ENCODE results near the gene KCND1. TPM values are rescaled to one million over a fixed set of nuclear protein-coding genes. Genes with fewer than 3 reads are reported as not detected.

The KCND1 gene
- total RNA-seq, 2 experiments from 2014 or later: 4.9 TPM

GRCh38 chrX:48914593-48915493, 56.8 kb downstream of the KCND1 start:
- peaks cover 49% of the 10 kb centered on the region for H3K4me1 Mint-ChIP-seq
- ChIA-PET POLR2A (interaction anchor here (1.9 to 13.8 kb wide), 3 partner anchors 17 to 43 kb away, joined by 7 to 415 read pairs (median 8); partner anchors contain the start of genes OTUD5, PQBP1 and TIMM17B), CTCF (interaction anchor here (1.0 to 1.6 kb wide), 2 partner anchors 26 to 31 kb away, joined by 3 to 4 read pairs; no protein-coding TSS in a partner anchor)
- H3K36me3 Mint-ChIP-seq (ENCODE audit: low read depth): peaks cover 86% of the 10 kb centered on the region
- no peaks in the 10 kb centered on the region for H3K9me3 Mint-ChIP-seq
- peak overlapping the region; percentile 74 for H3K27ac Mint-ChIP-seq
- no peaks in the 10 kb centered on the region for H3K27me3 Mint-ChIP-seq
- no peak for DNase-seq
- H3K4me3 Mint-ChIP-seq: peak overlapping the region; percentile 95

DNA sequence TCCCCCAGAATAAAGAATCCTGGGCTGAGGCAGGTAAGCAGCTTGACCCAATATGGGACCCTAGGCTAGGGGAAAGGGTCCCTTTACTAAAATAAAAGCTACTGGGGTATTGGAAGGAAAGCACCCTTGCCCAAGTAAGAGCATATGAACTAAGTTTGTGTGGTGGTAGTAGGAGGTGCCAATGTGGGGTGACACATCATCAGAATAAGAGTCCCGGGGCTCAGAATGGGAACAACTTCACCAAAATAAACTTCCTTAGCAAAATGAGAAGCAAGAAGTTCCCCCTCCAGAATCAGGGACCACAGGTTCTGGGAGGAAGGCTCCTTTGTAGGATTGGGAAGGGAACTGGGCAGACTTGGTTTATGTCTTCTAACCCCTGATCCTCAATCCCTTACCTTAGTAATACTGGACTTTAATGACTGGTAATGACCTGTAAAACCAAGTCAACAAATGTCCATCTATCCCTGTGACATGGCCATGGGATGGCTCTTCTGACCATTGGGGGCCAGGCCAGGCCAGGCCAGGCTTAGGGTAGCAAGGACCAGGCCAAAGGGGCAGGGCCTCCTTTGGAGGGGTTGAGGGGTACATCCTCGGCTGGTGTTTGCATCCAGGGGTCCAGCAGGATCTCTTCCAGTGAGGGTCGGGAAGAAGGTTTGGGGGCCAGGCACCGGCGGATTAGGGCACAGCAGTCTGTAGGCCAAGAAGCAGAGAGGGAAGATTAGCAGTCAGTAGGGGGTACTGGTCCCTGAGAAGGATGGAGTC, 57.9 kb downstream of the KCND1 start:
- H3K27me3 Mint-ChIP-seq: no peaks in the 10 kb centered on the region
- H3K36me3 Mint-ChIP-seq (ENCODE audit: low read depth): peaks cover 78% of the 10 kb centered on the region
- ChIA-PET CTCF (interaction anchor here (0.7 kb wide), 1 partner anchor 26 kb away, joined by 3 read pairs; no protein-coding TSS in a partner anchor), POLR2A (interaction anchor here (13.8 kb wide), 1 partner anchor 28 kb away, joined by 415 read pairs; no protein-coding TSS in a partner anchor)
- peak overlapping the region; percentile 95 for H3K4me3 Mint-ChIP-seq
- H3K9me3 Mint-ChIP-seq: no peaks in the 10 kb centered on the region
- H3K27ac Mint-ChIP-seq: peak overlapping the region; percentile 74
- peaks cover 46% of the 10 kb centered on the region for H3K4me1 Mint-ChIP-seq
- no peak for DNase-seq

GRCh38 chrX:48911412-48912182, 60.0 kb downstream of the KCND1 start, which contains the start of gene SLC35A2:
Gene SLC35A2, minus strand, starts transcription at chrX:48911646. Its CDS starts 10 bp downstream, at chrX:48911636.
- Mint-ChIP-seq H3K36me3 (ENCODE audit: low read depth) (peaks cover 56% of the 10 kb centered on the region), H3K27me3 (no peaks in the 10 kb centered on the region), H3K9me3 (no peaks in the 10 kb centered on the region), H3K27ac (peak within 1 kb of the TSS; percentile 92), H3K4me3 (peak within 1 kb of the TSS; percentile 95), H3K4me1 (peaks cover 48% of the 10 kb centered on the region)
- peak; percentile 90 for DNase-seq
- ChIA-PET POLR2A (interaction anchor here (1.0 to 13.8 kb wide), 13 partner anchors 7 to 263 kb away, joined by 3 to 415 read pairs (median 7); partner anchors contain the start of genes OTUD5, PQBP1 and TIMM17B), CTCF (interaction anchor here (0.9 to 2.2 kb wide), 7 partner anchors 14 to 263 kb away, joined by 3 to 11 read pairs (median 5); partner anchors contain the start of genes PQBP1 and TIMM17B)

Other genes with a start within 250 kb of the KCND1 start
- gene GLOD5, start 210.1 kb downstream of the KCND1 start, total RNA-seq: not detected
- gene GATA1, start 185.3 kb downstream of the KCND1 start, total RNA-seq: not detected
- gene HDAC6, start 169.8 kb downstream of the KCND1 start, total RNA-seq: 10 to 100 TPM; 89.0 to 90.3 TPM
- not detected for gene ERAS, start 145.3 kb downstream of the KCND1 start, total RNA-seq
- gene PCSK1N, start 136.2 kb downstream of the KCND1 start, total RNA-seq: 1 to 10 TPM; 1.4 to 1.6 TPM
- gene TIMM17B, start 74.1 kb downstream of the KCND1 start, total RNA-seq: 10 to 100 TPM; 55.2 to 60.6 TPM
- 10 to 100 TPM; 78.5 to 79.6 TPM for gene PQBP1, start 73.9 kb downstream of the KCND1 start, total RNA-seq
- gene SLC35A2, start 60.2 kb downstream of the KCND1 start, total RNA-seq: 10 to 100 TPM; 17.9 to 18.3 TPM
- 100 to 1,000 TPM; 354 to 359 TPM for gene PIM2, start 52.8 kb downstream of the KCND1 start, total RNA-seq
- 10 to 100 TPM; 63.2 to 63.7 TPM for gene OTUD5, start 14.2 kb downstream of the KCND1 start, total RNA-seq
- gene GRIPAP1, start 30.4 kb upstream of the KCND1 start, total RNA-seq: 100 to 1,000 TPM; 104 to 116 TPM
- 10 to 100 TPM; 32.2 to 32.7 TPM for gene TFE3, start 71.5 kb upstream of the KCND1 start, total RNA-seq
- gene CCDC120, start 87.2 kb upstream of the KCND1 start, total RNA-seq: 1 to 10 TPM; 5.8 to 6.5 TPM
- 10 to 100 TPM; 21.1 to 23.9 TPM for gene PRAF2, start 102.2 kb upstream of the KCND1 start, total RNA-seq
- 10 to 100 TPM; 51.1 to 58.7 TPM for gene WDR45, start 108.0 kb upstream of the KCND1 start, total RNA-seq
- 10 to 100 TPM; 41.9 to 43.6 TPM for gene GPKOW, start 151.9 kb upstream of the KCND1 start, total RNA-seq
- 1 to 10 TPM; 1.6 to 2.0 TPM for gene MAGIX, start 190.9 kb upstream of the KCND1 start, total RNA-seq
- 100 to 1,000 TPM; 267 to 273 TPM for gene PLP2, start 200.1 kb upstream of the KCND1 start, total RNA-seq
- 10 to 100 TPM; 19.0 to 20.3 TPM for gene PRICKLE3, start 214.5 kb upstream of the KCND1 start, total RNA-seq
- gene SYP, start 228.3 kb upstream of the KCND1 start, total RNA-seq: 1 to 10 TPM; 1.1 to 1.2 TPM

Data from activated CD4-positive, alpha-beta memory T cell treated with anti-CD3 and anti-CD28 coated beads, Interleukin-2, amount 10 ng/mL, durations not matched to agents 7 days and 5 days (primary cell).